Parathyroid adenoma (tissue), 2 donors: ENCODE results near the gene COL10A1.

Experiments used
- H2AFZ ChIP-seq: fragments of 300-600 bp; sonication (generic); one replicate; pipeline ENCODE4 v1.7.0; 2017; ENCODE audit warnings: antibody characterized with exemption, mild to moderate bottlenecking
- H3K27ac ChIP-seq: fragments of 300-600 bp; sonication (generic); one replicate; pipeline ENCODE4 v1.7.0; 2017
- H3K27me3 ChIP-seq: fragments of 300-600 bp; sonication (generic); one replicate; pipeline ENCODE4 v1.7.0; 2017; ENCODE audit warnings: low read length; ENCODE audit not compliant: control insufficient read depth, insufficient read depth
- H3K36me3 ChIP-seq: fragments of 300-600 bp; sonication (generic); one replicate; pipeline ENCODE4 v1.7.0; 2017; ENCODE audit warnings: low read length; ENCODE audit not compliant: control insufficient read depth, insufficient read depth
- H3K4me1 ChIP-seq: fragments of 300-600 bp; sonication (generic); one replicate; pipeline ENCODE4 v1.7.0; 2017; ENCODE audit warnings: control low read depth
- H3K4me2 ChIP-seq: fragments of 300-600 bp; sonication (generic); one replicate; pipeline ENCODE4 v1.7.0; 2017; ENCODE audit warnings: low read length
- H3K4me3 ChIP-seq: fragments of 300-600 bp; sonication (generic); one replicate; pipeline ENCODE4 v1.7.0; 2017; ENCODE audit warnings: low read depth, low read length
- H3K79me2 ChIP-seq: fragments of 300-600 bp; sonication (generic); one replicate; pipeline ENCODE4 v1.7.0; 2017; ENCODE audit warnings: control low read depth
- H3K9ac ChIP-seq: fragments of 300-600 bp; sonication (generic); one replicate; pipeline ENCODE4 v1.7.0; 2017; ENCODE audit warnings: mild to moderate bottlenecking
- H3K9me3 ChIP-seq: fragments of 300-600 bp; sonication (generic); one replicate; pipeline ENCODE4 v1.7.0; 2017; ENCODE audit warnings: low read length; ENCODE audit not compliant: control insufficient read depth
- TF ChIP-seq, protein P1 (sequence below): fragments of 300-600 bp; sonication (generic); IDR thresholded peaks from one replicate; pipeline ENCODE4 v1.7.0; 2017; ENCODE audit warnings: antibody characterized with exemption, mild to moderate bottlenecking
- donor health status: primary hyperparathyroidism.

Gene COL10A1

GRCh38 chr6:116078945-116079344 lies 47.0 kb downstream of the COL10A1 start:
- no peak overlapping the region for H3K27ac ChIP-seq
- H3K4me3 ChIP-seq = no peak overlapping the region
- no peaks in the 10 kb centered on the region for H3K36me3 ChIP-seq
- no peak overlapping the region for H3K9ac ChIP-seq
- H3K27me3 ChIP-seq = no peaks in the 10 kb centered on the region
- TF ChIP-seq, protein P1, sequence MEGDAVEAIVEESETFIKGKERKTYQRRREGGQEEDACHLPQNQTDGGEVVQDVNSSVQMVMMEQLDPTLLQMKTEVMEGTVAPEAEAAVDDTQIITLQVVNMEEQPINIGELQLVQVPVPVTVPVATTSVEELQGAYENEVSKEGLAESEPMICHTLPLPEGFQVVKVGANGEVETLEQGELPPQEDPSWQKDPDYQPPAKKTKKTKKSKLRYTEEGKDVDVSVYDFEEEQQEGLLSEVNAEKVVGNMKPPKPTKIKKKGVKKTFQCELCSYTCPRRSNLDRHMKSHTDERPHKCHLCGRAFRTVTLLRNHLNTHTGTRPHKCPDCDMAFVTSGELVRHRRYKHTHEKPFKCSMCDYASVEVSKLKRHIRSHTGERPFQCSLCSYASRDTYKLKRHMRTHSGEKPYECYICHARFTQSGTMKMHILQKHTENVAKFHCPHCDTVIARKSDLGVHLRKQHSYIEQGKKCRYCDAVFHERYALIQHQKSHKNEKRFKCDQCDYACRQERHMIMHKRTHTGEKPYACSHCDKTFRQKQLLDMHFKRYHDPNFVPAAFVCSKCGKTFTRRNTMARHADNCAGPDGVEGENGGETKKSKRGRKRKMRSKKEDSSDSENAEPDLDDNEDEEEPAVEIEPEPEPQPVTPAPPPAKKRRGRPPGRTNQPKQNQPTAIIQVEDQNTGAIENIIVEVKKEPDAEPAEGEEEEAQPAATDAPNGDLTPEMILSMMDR = no peak
- H3K9me3 ChIP-seq = no peaks in the 10 kb centered on the region
- no peaks in the 10 kb centered on the region for H3K79me2 ChIP-seq
- no peak overlapping the region for H3K4me2 ChIP-seq
- no peak overlapping the region for H2AFZ ChIP-seq
- H3K4me1 ChIP-seq = no peaks in the 10 kb centered on the region

DNA sequence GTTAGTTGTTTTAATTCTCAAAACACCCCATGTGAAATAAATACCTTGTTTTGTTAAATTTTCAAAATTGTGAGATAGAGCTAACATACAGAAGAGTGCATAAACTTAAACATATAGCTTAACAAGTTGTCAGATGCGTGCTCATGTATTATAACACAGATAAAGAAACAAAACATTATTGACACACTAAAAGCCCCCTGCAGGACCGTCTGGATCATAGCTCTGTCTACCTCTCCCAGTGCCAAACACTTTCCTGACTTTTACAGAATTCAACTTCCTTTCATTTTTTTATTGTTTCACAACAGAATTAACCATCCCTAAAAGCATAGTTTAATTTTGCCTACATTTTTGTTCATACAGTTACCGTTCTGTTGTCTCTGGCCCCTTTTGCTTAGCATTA lies 47.4 kb downstream of the COL10A1 start:
- Histone ChIP-seq H3K4me2 (no peak overlapping the region), H3K79me2 (no peaks in the 10 kb centered on the region), H2AFZ (no peak overlapping the region), H3K27me3 (no peaks in the 10 kb centered on the region), H3K9ac (no peak overlapping the region), H3K9me3 (no peaks in the 10 kb centered on the region), H3K4me1 (no peaks in the 10 kb centered on the region), H3K36me3 (no peaks in the 10 kb centered on the region), H3K27ac (no peak overlapping the region), H3K4me3 (no peak overlapping the region)
- TF ChIP-seq, protein P1 = no peak

DNA sequence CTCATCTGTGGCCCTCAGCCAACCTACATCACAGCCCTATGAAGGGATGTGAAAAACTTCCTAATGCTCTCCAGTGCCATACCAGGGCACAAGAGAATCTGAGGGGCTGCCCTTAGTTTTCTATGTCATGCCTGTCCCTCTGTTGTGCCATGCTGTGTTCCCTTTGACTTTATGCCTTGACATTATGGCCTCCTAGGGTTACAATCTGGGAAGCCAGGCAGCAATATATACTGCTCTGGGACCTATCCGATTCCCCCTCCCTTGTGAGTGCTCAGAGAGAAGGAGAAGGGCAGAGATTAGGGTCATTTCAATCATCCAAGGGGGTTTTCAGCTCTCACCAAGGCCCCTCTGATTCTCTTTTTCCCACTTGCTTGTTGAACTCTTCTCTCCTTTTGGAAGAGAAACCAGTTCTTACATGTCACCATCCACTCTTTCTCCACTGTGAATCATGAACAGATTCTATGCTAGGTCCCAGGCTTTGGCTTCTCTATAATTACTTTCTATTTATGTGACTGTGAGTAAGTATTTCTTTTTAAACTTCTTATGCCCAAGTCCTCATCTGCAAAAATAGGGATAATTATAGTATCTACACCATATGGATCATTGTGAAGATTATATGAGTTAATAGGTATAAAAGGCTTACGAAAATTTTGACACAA lies 51.1 kb downstream of the COL10A1 start:
- H3K4me3 ChIP-seq = no peak overlapping the region
- no peak overlapping the region for H3K27ac ChIP-seq
- TF ChIP-seq, protein P1 = no peak
- H3K27me3 ChIP-seq = no peaks in the 10 kb centered on the region
- H2AFZ ChIP-seq = no peak overlapping the region
- no peaks in the 10 kb centered on the region for H3K4me1 ChIP-seq
- H3K9ac ChIP-seq = no peak overlapping the region
- no peaks in the 10 kb centered on the region for H3K79me2 ChIP-seq
- no peaks in the 10 kb centered on the region for H3K36me3 ChIP-seq
- H3K9me3 ChIP-seq = no peaks in the 10 kb centered on the region
- H3K4me2 ChIP-seq = no peak overlapping the region

DNA sequence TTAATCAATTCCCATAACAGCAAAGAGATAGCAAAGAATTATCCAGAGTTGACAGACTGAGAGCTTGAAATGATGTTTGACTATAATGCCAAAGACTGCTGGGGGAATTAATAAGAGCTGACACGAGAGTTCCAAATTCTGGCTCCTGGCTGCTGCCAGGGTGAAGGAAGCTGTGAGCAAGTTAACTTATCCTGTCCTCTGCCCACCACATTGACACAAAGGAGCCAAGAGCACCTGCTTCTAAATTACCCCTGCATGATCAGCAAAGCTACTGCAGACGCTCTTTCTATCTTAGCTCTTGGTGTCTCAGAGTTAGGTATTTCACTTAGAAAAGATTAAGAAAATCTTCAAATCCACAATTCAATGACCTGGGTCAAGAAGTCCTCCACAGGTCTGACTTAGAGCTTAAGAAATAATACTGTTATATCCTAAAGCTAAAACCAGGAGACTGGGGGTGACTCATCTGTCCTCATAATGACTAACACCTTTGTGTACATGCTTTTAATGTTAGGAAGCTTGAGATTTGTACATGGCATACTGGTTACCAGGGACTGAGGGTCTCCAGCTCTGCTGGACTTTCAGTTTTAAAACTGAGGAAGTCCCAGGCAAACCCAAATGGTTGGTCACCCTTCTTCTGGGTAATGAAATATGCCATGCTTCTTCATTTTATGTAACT lies 52.0 kb downstream of the COL10A1 start:
- Histone ChIP-seq H3K27me3 (no peaks in the 10 kb centered on the region), H3K4me2 (no peak overlapping the region), H3K9ac (no peak overlapping the region), H3K36me3 (no peaks in the 10 kb centered on the region), H3K9me3 (no peaks in the 10 kb centered on the region), H2AFZ (no peak overlapping the region), H3K79me2 (no peaks in the 10 kb centered on the region), H3K4me1 (no peaks in the 10 kb centered on the region), H3K4me3 (no peak overlapping the region), H3K27ac (no peak overlapping the region)
- TF ChIP-seq, protein P1 = no peak

- no peaks in the 10 kb centered on the region for H3K27me3 ChIP-seq
- no peak overlapping the region for H3K4me3 ChIP-seq
- no peak overlapping the region for H3K4me2 ChIP-seq
- H3K36me3 ChIP-seq = no peaks in the 10 kb centered on the region
- no peak overlapping the region for H2AFZ ChIP-seq
- H3K27ac ChIP-seq = no peak overlapping the region
- no peaks in the 10 kb centered on the region for H3K79me2 ChIP-seq
- H3K9me3 ChIP-seq = no peaks in the 10 kb centered on the region
- H3K4me1 ChIP-seq = no peaks in the 10 kb centered on the region
- TF ChIP-seq, protein P1 = no peak
- no peak overlapping the region for H3K9ac ChIP-seq
Observed at GRCh38 chr6:116072368-116072767, 53.6 kb downstream of the COL10A1 start.
